CD4-positive, alpha-beta T cell treated with Interleukin-15 for 4 hours (primary cell): ENCODE results near the gene CDC42BPA.
"Not testable (repeated sequence)": the region's sequence is repeated elsewhere in the genome, so short reads cannot be mapped to it uniquely, and the experiment has no call there.

Experiments
- DNase-seq: peaks from one replicate; pipeline ENCODE4 v3.0.0-alpha.2; 2020; ENCODE audit warnings: low spot score

The CDC42BPA gene

GRCh38 chr1:227197064-227197463 lies 121.2 kb downstream of the CDC42BPA start:
- DNase-seq: no peak

- DNase-seq: no peak
Observed at GRCh38 chr1:227192163-227192562, 126.1 kb downstream of the CDC42BPA start.

- no peak for DNase-seq
Observed at GRCh38 chr1:227191607-227192006, 126.7 kb downstream of the CDC42BPA start.

- no peak for DNase-seq
Observed at GRCh38 chr1:227190321-227190720, 128.0 kb downstream of the CDC42BPA start.

GRCh38 chr1:227185291-227185690 lies 133.0 kb downstream of the CDC42BPA start:
- no peak for DNase-seq

- no peak for DNase-seq
Observed at GRCh38 chr1:227182012-227182411, 136.3 kb downstream of the CDC42BPA start.

GRCh38 chr1:227175611-227176010 lies 142.7 kb downstream of the CDC42BPA start:
- DNase-seq: no peak

GRCh38 chr1:227174164-227174563 lies 144.1 kb downstream of the CDC42BPA start:
- DNase-seq: no peak

- no peak for DNase-seq
Observed at GRCh38 chr1:227170361-227171166, 147.7 kb downstream of the CDC42BPA start.

GRCh38 chr1:227169343-227169742 lies 148.9 kb downstream of the CDC42BPA start:
- no peak for DNase-seq

GRCh38 chr1:227167276-227168101 lies 150.8 kb downstream of the CDC42BPA start:
- DNase-seq: no peak

- DNase-seq: no peak
Observed at GRCh38 chr1:227166559-227166958, 151.7 kb downstream of the CDC42BPA start.

- no peak for DNase-seq
Observed at GRCh38 chr1:227161470-227161869, 156.8 kb downstream of the CDC42BPA start.

- no peak for DNase-seq
Observed at GRCh38 chr1:227156520-227156919, 161.8 kb downstream of the CDC42BPA start.

- no peak for DNase-seq
Observed at GRCh38 chr1:227155688-227156087, 162.6 kb downstream of the CDC42BPA start.

GRCh38 chr1:227155004-227155403 lies 163.3 kb downstream of the CDC42BPA start:
- DNase-seq: no peak

- no peak for DNase-seq
Observed at GRCh38 chr1:227152525-227152924, 165.8 kb downstream of the CDC42BPA start.

GRCh38 chr1:227140376-227140775 lies 177.9 kb downstream of the CDC42BPA start:
- DNase-seq: no peak

GRCh38 chr1:227136210-227136820 lies 182.0 kb downstream of the CDC42BPA start:
- DNase-seq: no peak

GRCh38 chr1:227134686-227135314 lies 183.5 kb downstream of the CDC42BPA start:
- no peak for DNase-seq

GRCh38 chr1:227132695-227133094 lies 185.6 kb downstream of the CDC42BPA start:
- DNase-seq: not testable (repeated sequence)

- no peak for DNase-seq
Observed at GRCh38 chr1:227131193-227131592, 187.1 kb downstream of the CDC42BPA start.
